WERI-Rb-1 (cell line): Measurements from ENCODE around the gene GRIN2A.

Experiments used
- DNase-seq: peaks from one replicate; pipeline ENCODE4 v3.0.0-alpha.2; 2020
- H3K27ac ChIP-seq: fragments of 250-450 bp; sonication (Bioruptor Pico); 2 replicates; pipeline ENCODE4 v1.5.1; 2020; ENCODE audit warnings: mild to moderate bottlenecking, moderate library complexity
- H3K27me3 ChIP-seq: fragments of 250-450 bp; sonication (Bioruptor Pico); 2 replicates; pipeline ENCODE4 v1.5.1; 2021; ENCODE audit warnings: mild to moderate bottlenecking, low read depth, moderate library complexity; ENCODE audit not compliant: insufficient read depth, severe bottlenecking
- H3K36me3 ChIP-seq: fragments of 250-450 bp; sonication (Bioruptor Pico); 2 replicates; pipeline ENCODE4 v1.5.1; 2020; ENCODE audit warnings: mild to moderate bottlenecking, moderate library complexity
- H3K4me3 ChIP-seq: 2 replicates; pipeline ENCODE4 v1.5.1; 2011; ENCODE audit warnings: low read depth, mild to moderate bottlenecking, control low read depth, low read length
- H3K9me3 ChIP-seq: fragments of 250-450 bp; sonication (Bioruptor Pico); 2 replicates; pipeline ENCODE4 v1.5.1; 2021; ENCODE audit warnings: mild to moderate bottlenecking, moderate library complexity; ENCODE audit not compliant: severe bottlenecking
- CTCF ChIP-seq: IDR thresholded peaks from 2 replicates; pipeline ENCODE4 v1.5.1; 2011; ENCODE audit warnings: low read depth, mild to moderate bottlenecking, control low read depth, inconsistent platforms, low read length

Gene GRIN2A

GRCh38 chr16:10121897-10122425 lies 60.3 kb downstream of the GRIN2A start:
- H3K27me3 ChIP-seq: no peaks in the 10 kb centered on the region
- H3K4me3 ChIP-seq: no peak overlapping the region
- no peaks in the 10 kb centered on the region for H3K36me3 ChIP-seq
- H3K27ac ChIP-seq: no peak overlapping the region
- DNase-seq: no peak
- H3K9me3 ChIP-seq: no peaks in the 10 kb centered on the region
- TF ChIP-seq CTCF: no peak

GRCh38 chr16:10121491-10121890 lies 60.7 kb downstream of the GRIN2A start:
- Histone ChIP-seq H3K27ac (no peak overlapping the region), H3K27me3 (no peaks in the 10 kb centered on the region)

GRCh38 chr16:10120953-10121352 lies 61.3 kb downstream of the GRIN2A start:
- no peak for DNase-seq
- H3K36me3 ChIP-seq: no peaks in the 10 kb centered on the region
- no peak overlapping the region for H3K4me3 ChIP-seq
- H3K27me3 ChIP-seq: no peaks in the 10 kb centered on the region
- no peaks in the 10 kb centered on the region for H3K9me3 ChIP-seq
- no peak overlapping the region for H3K27ac ChIP-seq
- no peak for TF ChIP-seq CTCF

More at GRCh38 chr16:10121491-10121890, 60.7 kb downstream of the GRIN2A start:
- DNase-seq: no peak
- Histone ChIP-seq H3K4me3 (no peak overlapping the region), H3K36me3 (no peaks in the 10 kb centered on the region), H3K9me3 (no peaks in the 10 kb centered on the region)
- TF ChIP-seq CTCF: no peak

- no peak for TF ChIP-seq CTCF
- H3K36me3 ChIP-seq: no peaks in the 10 kb centered on the region
- no peak overlapping the region for H3K4me3 ChIP-seq
- no peak for DNase-seq
- no peak overlapping the region for H3K27ac ChIP-seq
- no peaks in the 10 kb centered on the region for H3K27me3 ChIP-seq
- no peaks in the 10 kb centered on the region for H3K9me3 ChIP-seq
Measured at GRCh38 chr16:10114409-10114808, 67.8 kb downstream of the GRIN2A start.

- Histone ChIP-seq H3K27me3 (no peaks in the 10 kb centered on the region), H3K36me3 (no peaks in the 10 kb centered on the region), H3K4me3 (no peak overlapping the region), H3K9me3 (no peaks in the 10 kb centered on the region), H3K27ac (no peak overlapping the region)
- TF ChIP-seq CTCF: no peak
- DNase-seq: no peak
Measured at GRCh38 chr16:10113248-10113647, 69.0 kb downstream of the GRIN2A start.

- no peak for DNase-seq
- Histone ChIP-seq H3K27ac (no peak overlapping the region), H3K4me3 (no peak overlapping the region), H3K27me3 (no peaks in the 10 kb centered on the region), H3K9me3 (no peaks in the 10 kb centered on the region), H3K36me3 (no peaks in the 10 kb centered on the region)
- no peak for TF ChIP-seq CTCF
Measured at GRCh38 chr16:10112021-10112420, 70.2 kb downstream of the GRIN2A start.
